Neural cell (in vitro differentiated cells): ENCODE data around the gene FBXO36. TPM values are rescaled to one million over a fixed set of nuclear protein-coding genes. Genes with fewer than 3 reads are reported as not detected.
"Not testable (repeated sequence)": the region's sequence is repeated elsewhere in the genome, so short reads cannot be mapped to it uniquely, and the experiment has no call there.

Experiments used
- H2AFZ ChIP-seq: fragments of 200-600, 300-800 bp; sonication (generic), shearing (Covaris generic); 2 replicates; pipeline ENCODE4 v1.6.0; 2014; ENCODE audit warnings: low read depth, mild to moderate bottlenecking, antibody characterized with exemption, low read length, moderate library complexity
- H3F3A ChIP-seq: fragments of 200-600 bp; shearing (Covaris generic); 2 replicates; pipeline ENCODE4 v1.6.1; 2016; ENCODE audit warnings: mild to moderate bottlenecking, moderate library complexity, mixed read lengths, antibody characterized with exemption, low read length; ENCODE audit not compliant: insufficient read depth, poor library complexity, severe bottlenecking
- H3K27ac ChIP-seq: fragments of 200-600, 300-800 bp; sonication (generic), shearing (Covaris generic); 2 replicates; pipeline ENCODE4 v1.5.1; 2014; ENCODE audit warnings: mild to moderate bottlenecking, low read length, moderate library complexity
- H3K27me3 ChIP-seq: fragments of 300-800, 200-600 bp; sonication (generic), shearing (Covaris generic); 2 replicates; pipeline ENCODE4 v1.6.0; 2014; ENCODE audit warnings: mild to moderate bottlenecking, low read depth, low read length, moderate library complexity; ENCODE audit not compliant: insufficient read depth
- H3K36me3 ChIP-seq: fragments of 300-800, 200-600 bp; sonication (generic), shearing (Covaris generic); 2 replicates; pipeline ENCODE4 v1.5.1; 2014; ENCODE audit warnings: mild to moderate bottlenecking, antibody characterized with exemption, low read length, moderate library complexity; ENCODE audit not compliant: insufficient read depth
- H3K4me2 ChIP-seq: fragments of 300-800, 200-600 bp; sonication (generic), shearing (Covaris generic); 2 replicates; pipeline ENCODE4 v1.6.0; 2014; ENCODE audit warnings: mild to moderate bottlenecking, low read length
- H3K4me3 ChIP-seq: fragments of 300-800, 200-600 bp; sonication (generic), shearing (Covaris generic); 2 replicates; pipeline ENCODE4 v1.5.1; 2014; ENCODE audit warnings: mild to moderate bottlenecking, low read length, moderate library complexity
- H3K79me2 ChIP-seq: fragments of 200-600 bp; shearing (Covaris generic); replicated peaks from 2 replicates; pipeline ENCODE4 v1.6.0; 2014; ENCODE audit warnings: mild to moderate bottlenecking, low read length, moderate library complexity; ENCODE audit not compliant: insufficient read depth
- H3K9ac ChIP-seq: fragments of 300-800, 200-600 bp; sonication (generic), shearing (Covaris generic); 2 replicates; pipeline ENCODE4 v1.6.1; 2016; ENCODE audit warnings: mild to moderate bottlenecking, low read length, mixed read lengths
- H3K9me2 ChIP-seq: fragments of 200-600 bp; shearing (Covaris generic); 2 replicates; pipeline ENCODE4 v1.6.1; 2016; ENCODE audit warnings: mild to moderate bottlenecking, low read length, mixed read lengths; ENCODE audit not compliant: insufficient read depth
- H3K9me3 ChIP-seq: fragments of 200-600, 300-800 bp; sonication (generic), shearing (Covaris generic); 2 replicates; pipeline ENCODE4 v1.6.1; 2016; ENCODE audit warnings: mild to moderate bottlenecking, mixed run types, low read length, moderate library complexity, mixed read lengths
- H4K20me1 ChIP-seq: fragments of 200-600 bp; shearing (Covaris generic); 2 replicates; pipeline ENCODE4 v1.6.1; 2016; ENCODE audit warnings: mild to moderate bottlenecking, mixed run types; ENCODE audit not compliant: insufficient read depth
- CTCF ChIP-seq: fragments of 450-650 bp; IDR thresholded peaks from 2 replicates; pipeline ENCODE4 v1.5.1; 2014; ENCODE audit warnings: antibody characterized with exemption, mild to moderate bottlenecking, moderate library complexity; ENCODE audit not compliant: poor library complexity, severe bottlenecking
- EP300 ChIP-seq: fragments of 450-650 bp; conservative IDR thresholded peaks from 2 replicates; pipeline ENCODE4 v1.6.1; 2014; ENCODE audit warnings: antibody characterized with exemption, mild to moderate bottlenecking, moderate library complexity; ENCODE audit not compliant: poor library complexity, severe bottlenecking
- EZH2 ChIP-seq: fragments of 200-600, 300-800 bp; shearing (Covaris generic), sonication (generic); IDR thresholded peaks from 2 replicates; pipeline ENCODE4 v1.6.1; 2014; ENCODE audit warnings: antibody characterized with exemption, low read length, borderline replicate concordance, mild to moderate bottlenecking; ENCODE audit not compliant: insufficient read depth, poor library complexity, severe bottlenecking
- MXI1 ChIP-seq: fragments of 450-650 bp; conservative IDR thresholded peaks from 2 replicates; pipeline ENCODE4 v1.6.1; 2014; ENCODE audit warnings: antibody characterized with exemption, mild to moderate bottlenecking; ENCODE audit not compliant: poor library complexity, severe bottlenecking
- POLR2AphosphoS5 ChIP-seq: IDR thresholded peaks from 2 replicates; pipeline ENCODE4 v1.6.1; 2012
- RAD21 ChIP-seq: fragments of 450-650 bp; conservative IDR thresholded peaks from 2 replicates; pipeline ENCODE4 v1.6.1; 2014; ENCODE audit warnings: antibody characterized with exemption, mild to moderate bottlenecking, moderate library complexity
- REST ChIP-seq: IDR thresholded peaks from 2 replicates; pipeline ENCODE4 v1.6.1; 2012; ENCODE audit warnings: borderline replicate concordance
- SMC3 ChIP-seq: fragments of 450-650 bp; conservative IDR thresholded peaks from 2 replicates; pipeline ENCODE4 v1.6.1; 2014; ENCODE audit warnings: antibody characterized with exemption, mild to moderate bottlenecking, moderate library complexity; ENCODE audit not compliant: poor library complexity
- TAF1 ChIP-seq: IDR thresholded peaks from 2 replicates; pipeline ENCODE4 v1.6.1; 2012; ENCODE audit warnings: low read depth
- polyA plus RNA-seq: library from polyadenylated mRNA; depleted of rRNA; stranded (reverse); fragments of >200 nt; gene quantifications from 2 replicates; pipeline ENCODE4 v1.2.3, GENCODE V29; 2014

The FBXO36 gene
- polyA plus RNA-seq, 1 donor from 2014 or later: 6.3 TPM

GRCh38 chr2:229921101-229921891, 1.0 kb upstream of the FBXO36 start:
- H2AFZ ChIP-seq: peak overlapping the region; percentile 74
- no peaks in the 10 kb centered on the region for H3K9me2 ChIP-seq
- H3K27me3 ChIP-seq: no peaks in the 10 kb centered on the region
- H3K36me3 ChIP-seq: no peaks in the 10 kb centered on the region
- TF ChIP-seq REST (no peak), EP300 (peak; percentile 19), POLR2AphosphoS5 (peak; percentile 54)
- H3K79me2 ChIP-seq: peaks cover 56% of the 10 kb centered on the region
- no peaks in the 10 kb centered on the region for H3K9me3 ChIP-seq
- peak overlapping the region; percentile 99 for H3K27ac ChIP-seq
- H3F3A ChIP-seq: peaks cover 3% of the 10 kb centered on the region
- H3K4me3 ChIP-seq: peak overlapping the region; percentile 85
- peak overlapping the region; percentile 98 for H3K9ac ChIP-seq
- H4K20me1 ChIP-seq: no peaks in the 10 kb centered on the region
- H3K4me2 ChIP-seq: peak overlapping the region; percentile 87

- Histone ChIP-seq H3F3A (peaks cover 3% of the 10 kb centered on the region), H4K20me1 (no peaks in the 10 kb centered on the region), H3K9me2 (no peaks in the 10 kb centered on the region), H3K9me3 (no peaks in the 10 kb centered on the region), H3K79me2 (peaks cover 49% of the 10 kb centered on the region), H3K36me3 (no peaks in the 10 kb centered on the region), H3K4me2 (peak within 1 kb of the TSS; percentile 87), H3K27ac (peak within 1 kb of the TSS; percentile 99), H2AFZ (peak within 1 kb of the TSS; percentile 97), H3K27me3 (no peaks in the 10 kb centered on the region), H3K4me3 (peak within 1 kb of the TSS; percentile 85), H3K9ac (peak within 1 kb of the TSS; percentile 98)
- TF ChIP-seq TAF1: peak; percentile 85
- TF ChIP-seq EZH2: no peak
- TF ChIP-seq REST: peak; percentile 28
- TF ChIP-seq CTCF: no peak
- peak; percentile 62 for TF ChIP-seq EP300
- TF ChIP-seq POLR2AphosphoS5: peak; percentile 49
- TF ChIP-seq SMC3: no peak
- TF ChIP-seq RAD21: no peak
- TF ChIP-seq MXI1: no peak
Measured at GRCh38 chr2:229921892-229922448, 333 bp upstream of the FBXO36 start, which contains the start of gene TRIP12. TSS of gene TRIP12 (minus strand) at chr2:229922009. CDS start at chr2:229880079, 41,930 bp downstream.

- not testable (repeated sequence) for H3K4me3 ChIP-seq, H3K36me3 ChIP-seq, H3K27me3 ChIP-seq, H3K9ac ChIP-seq, H2AFZ ChIP-seq, H3K4me2 ChIP-seq, H3K9me2 ChIP-seq, H3K9me3 ChIP-seq, H3F3A ChIP-seq, H4K20me1 ChIP-seq, H3K27ac ChIP-seq
- H3K79me2 ChIP-seq: peaks cover 26% of the 10 kb centered on the region
Measured at GRCh38 chr2:229924541-229924940, 2.2 kb downstream of the FBXO36 start.
